Neural progenitor cell (in vitro differentiated cells): ENCODE measurements around the gene CCDC117.

ENCODE experiments used
- CTCF ChIP-seq: fragments of 200-600 bp; sonication (generic); IDR thresholded peaks from 2 replicates; pipeline ENCODE4 v1.5.1; 2017; ENCODE audit warnings: antibody characterized with exemption, mild to moderate bottlenecking
- EZH2phosphoT487 ChIP-seq: fragments of 200-600 bp; sonication (generic); IDR thresholded peaks from 2 replicates; pipeline ENCODE4 v1.6.1; 2017; ENCODE audit warnings: antibody characterized with exemption

- TF ChIP-seq EZH2phosphoT487 (no peak), CTCF (no peak)
Measured at GRCh38 chr22:28774378-28774777, 1.9 kb downstream of the CCDC117 start.
